ENCODE results near the gene TMEM151A.
"Not testable (repeated sequence)": the region's sequence is repeated elsewhere in the genome, so short reads cannot be mapped to it uniquely, and the experiment has no call there.

Gene TMEM151A

GRCh38 chr11:66267379-66268243 is 24.1 kb upstream of the TMEM151A start:
- peak; percentile 76 for DNase-seq

- peak; percentile 100 for DNase-seq
Measured at GRCh38 chr11:66268244-66268951, 23.3 kb upstream of the TMEM151A start, which contains the start of gene RAB1B. TSS of gene RAB1B (plus strand) at chr11:66268639. CDS start at chr11:66268680, 41 bp downstream.

- no peak for DNase-seq
Measured at GRCh38 chr11:66268952-66269905, 22.5 kb upstream of the TMEM151A start.

- no peak for DNase-seq
Measured at GRCh38 chr11:66271816-66272215, 19.9 kb upstream of the TMEM151A start.

- no peak for DNase-seq
Measured at GRCh38 chr11:66272596-66272995, 19.1 kb upstream of the TMEM151A start.

GRCh38 chr11:66274219-66274618 is 17.5 kb upstream of the TMEM151A start:
- no peak for DNase-seq

- no peak for DNase-seq
Measured at GRCh38 chr11:66275396-66275795, 16.3 kb upstream of the TMEM151A start.

- no peak for DNase-seq
Measured at GRCh38 chr11:66275984-66276612, 15.6 kb upstream of the TMEM151A start.

- DNase-seq, result not testable (repeated sequence)
Measured at GRCh38 chr11:66276619-66277018, 15.1 kb upstream of the TMEM151A start.

- DNase-seq, result not testable (repeated sequence)
Measured at GRCh38 chr11:66277064-66277463, 14.6 kb upstream of the TMEM151A start.

GRCh38 chr11:66277471-66278362 is 14.0 kb upstream of the TMEM151A start, which contains the start of gene CNIH2:
TSS of gene CNIH2 (plus strand) at chr11:66278175. CDS start at chr11:66278457, 282 bp downstream.
- DNase-seq, result peak; percentile 46

GRCh38 chr11:66278363-66279091 is 13.2 kb upstream of the TMEM151A start:
- no peak for DNase-seq

GRCh38 chr11:66279092-66279734 is 12.5 kb upstream of the TMEM151A start:
- DNase-seq, result no peak

- DNase-seq, result no peak
Measured at GRCh38 chr11:66280428-66280827, 11.3 kb upstream of the TMEM151A start.

GRCh38 chr11:66281001-66281400 is 10.7 kb upstream of the TMEM151A start:
- no peak for DNase-seq

GRCh38 chr11:66281776-66282467 is 9.8 kb upstream of the TMEM151A start:
- DNase-seq, result no peak

- peak; percentile 98 for DNase-seq
Measured at GRCh38 chr11:66282468-66283455, 8.9 kb upstream of the TMEM151A start.
